BLaER1 treated with 17β-estradiol and CSF1 and Interleukin-3, amounts not matched to agents 10 nM and 100 nM (cell line): Measurements from ENCODE around the gene ATP11A.

Source experiments
- H3K27ac ChIP-seq, 11 experiments: shearing (Covaris generic); formaldehyde crosslinking; 2 replicates each; pipeline ENCODE4 v1.8.1; 2022
- H3K27me3 ChIP-seq, 11 experiments: shearing (Covaris generic); formaldehyde crosslinking; 2 replicates each; pipeline ENCODE4 v1.8.1; 2022
- H3K36me3 ChIP-seq, 11 experiments: shearing (Covaris generic); formaldehyde crosslinking; 2 replicates each; pipeline ENCODE4 v1.8.1; 2022
- H3K4me1 ChIP-seq, 10 experiments: shearing (Covaris generic); formaldehyde crosslinking; 2 replicates each; pipeline ENCODE4 v1.8.1; 2022
- H3K4me2 ChIP-seq, 11 experiments: shearing (Covaris generic); formaldehyde crosslinking; 2 replicates each; pipeline ENCODE4 v1.8.1; 2022
- H3K4me3 ChIP-seq, 10 experiments: shearing (Covaris generic); formaldehyde crosslinking; 2 replicates each; pipeline ENCODE4 v1.8.1; 2022
- H3K9ac ChIP-seq, 11 experiments: shearing (Covaris generic); formaldehyde crosslinking; 2 replicates each; pipeline ENCODE4 v1.8.1; 2022
- H3K9me3 ChIP-seq, 11 experiments: shearing (Covaris generic); formaldehyde crosslinking; replicated peaks in 1 of 11; 2 replicates each; pipeline ENCODE4 v1.8.1; 2022
- H4K20me1 ChIP-seq, 11 experiments: shearing (Covaris generic); formaldehyde crosslinking; 2 replicates each; pipeline ENCODE4 v1.8.1; 2022
- Cebpa-rat ChIP-seq, 11 experiments: shearing (Covaris generic); IDR thresholded peaks; 2 replicates each; pipeline ENCODE4 v1.8.1; 2022

Gene ATP11A

DNA sequence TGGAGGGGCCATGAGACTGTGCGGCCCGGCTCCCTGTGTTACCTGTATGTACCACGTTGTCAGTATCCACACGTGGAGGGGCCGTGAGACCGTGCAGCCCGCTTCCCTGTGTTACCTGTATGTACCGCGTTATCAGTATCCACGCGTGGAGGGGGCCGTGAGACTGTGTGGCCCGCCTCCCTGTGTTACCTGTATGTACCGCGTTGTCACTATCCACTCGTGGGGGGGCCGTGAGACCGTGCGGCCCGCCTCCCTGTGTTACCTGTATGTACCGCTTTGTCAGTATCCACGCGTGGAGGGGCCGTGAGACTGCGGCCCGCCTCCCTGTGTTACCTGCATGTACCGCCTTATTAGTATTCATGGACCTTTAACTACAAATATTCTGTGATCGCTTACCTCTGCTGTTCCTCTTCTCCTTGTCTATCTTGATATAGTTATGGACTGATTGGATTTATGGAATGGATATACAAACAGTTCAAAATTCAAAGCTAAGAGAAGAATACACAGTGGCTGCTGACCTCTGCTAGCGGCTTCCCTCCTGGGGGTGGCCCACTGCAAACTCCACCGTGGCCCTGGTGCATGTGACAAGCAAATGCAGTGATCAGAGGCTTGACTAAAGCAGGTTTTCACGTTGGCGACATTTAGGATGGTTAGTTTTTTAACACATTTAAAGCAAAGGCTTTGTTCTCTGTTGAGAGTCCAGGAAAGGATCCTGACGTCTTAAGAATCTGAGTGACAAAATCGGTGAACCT is 38.7 kb downstream of the ATP11A start:
- no peaks in the 10 kb centered on the region for H3K9me3 ChIP-seq
- no peak overlapping the region for H3K27ac ChIP-seq
- H3K4me1 ChIP-seq: peaks cover 22 to 51% (median 38%) of the 10 kb centered on the region in 10 experiments
- H4K20me1 ChIP-seq: peaks cover 97 to 100% (median 99%) of the 10 kb centered on the region in 11 experiments
- no peak overlapping the region for H3K4me2 ChIP-seq
- H3K9ac ChIP-seq: no peak overlapping the region
- no peak overlapping the region for H3K4me3 ChIP-seq
- no peak for TF ChIP-seq Cebpa-rat (IDR thresholded peaks at IDR 0.05)
- H3K36me3 ChIP-seq: peaks cover 0 to 49% (median 22%) of the 10 kb centered on the region in 11 experiments; a peak in 12 of 22 replicates
- H3K27me3 ChIP-seq: no peaks in the 10 kb centered on the region

GRCh38 chr13:112729408-112729807 is 39.6 kb downstream of the ATP11A start:
- H3K9ac ChIP-seq: no peak overlapping the region
- H3K4me3 ChIP-seq: no peak overlapping the region
- H3K9me3 ChIP-seq: no peaks in the 10 kb centered on the region
- H3K4me2 ChIP-seq: no peak overlapping the region
- peaks cover 18 to 43% (median 30%) of the 10 kb centered on the region in 10 experiments for H3K4me1 ChIP-seq
- TF ChIP-seq Cebpa-rat (IDR thresholded peaks at IDR 0.05): no peak
- no peak overlapping the region for H3K27ac ChIP-seq
- no peaks in the 10 kb centered on the region for H3K27me3 ChIP-seq
- H3K36me3 ChIP-seq: peaks cover 0 to 47% (median 22%) of the 10 kb centered on the region in 11 experiments; a peak in 12 of 22 replicates
- H4K20me1 ChIP-seq: peaks cover 99 to 100% (median 100%) of the 10 kb centered on the region in 11 experiments

GRCh38 chr13:112730157-112730671 is 40.4 kb downstream of the ATP11A start:
- Histone ChIP-seq H4K20me1 (peaks cover 99 to 100% (median 100%) of the 10 kb centered on the region in 11 experiments), H3K9ac (no peak overlapping the region), H3K27ac (no peak overlapping the region), H3K4me1 (peaks cover 10 to 35% (median 22%) of the 10 kb centered on the region in 10 experiments), H3K9me3 (no peaks in the 10 kb centered on the region), H3K4me2 (no peak overlapping the region), H3K27me3 (no peaks in the 10 kb centered on the region), H3K36me3 (peaks cover 0 to 50% (median 24%) of the 10 kb centered on the region in 11 experiments; a peak in 12 of 22 replicates), H3K4me3 (no peak overlapping the region)
- TF ChIP-seq Cebpa-rat (IDR thresholded peaks at IDR 0.05): no peak

DNA sequence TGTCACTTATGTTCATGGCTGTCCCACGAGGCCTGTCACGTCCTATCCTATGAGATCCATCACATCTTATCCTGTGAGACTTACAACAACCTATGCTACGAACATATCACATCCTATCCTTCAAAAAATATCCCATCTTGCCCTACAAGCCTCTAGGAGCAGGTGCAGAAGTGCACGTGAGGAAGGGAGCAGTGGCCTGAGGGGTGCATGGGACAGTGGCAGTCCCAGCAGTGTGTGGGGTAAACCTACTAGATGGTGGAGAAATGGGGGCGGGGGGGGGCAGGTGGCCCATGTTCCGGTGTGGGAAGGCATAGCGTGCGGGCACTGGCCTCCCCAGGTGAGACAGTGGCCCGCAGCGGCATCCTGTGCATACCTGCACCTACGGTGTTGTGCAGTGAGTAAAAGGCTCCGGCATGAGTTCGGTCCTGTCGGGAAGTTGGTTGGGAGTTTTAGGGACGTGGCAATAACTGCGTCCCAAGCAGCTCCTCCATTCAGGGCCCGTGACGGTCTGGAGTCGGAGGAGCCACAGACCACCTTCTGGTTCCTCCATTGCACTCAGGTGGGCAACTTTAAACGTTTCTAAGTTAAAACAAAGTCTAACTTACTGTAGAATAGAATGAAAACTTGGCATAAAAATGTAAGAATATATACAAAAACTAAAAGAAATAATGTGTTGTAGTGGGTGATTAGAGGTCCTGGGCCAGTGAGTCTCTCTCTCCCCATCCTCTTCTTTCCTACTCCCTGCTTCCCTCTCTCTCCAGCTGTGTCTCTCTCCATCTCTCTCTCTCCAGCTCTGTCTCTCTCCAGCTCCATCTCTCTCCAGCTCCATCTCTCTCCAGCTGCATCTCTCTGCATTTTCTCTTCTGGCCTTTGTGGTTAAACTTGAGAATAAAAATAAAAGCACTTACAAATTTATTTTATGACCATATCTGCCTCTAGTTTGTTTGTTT is 42.1 kb downstream of the ATP11A start:
- Histone ChIP-seq H4K20me1 (peaks cover 94 to 100% (median 100%) of the 10 kb centered on the region in 11 experiments), H3K4me1 (peaks cover 0 to 18% (median 8%) of the 10 kb centered on the region in 10 experiments; a peak in 10 of 20 replicates), H3K9ac (no peak overlapping the region), H3K27ac (no peak overlapping the region), H3K4me2 (no peak overlapping the region), H3K4me3 (no peak overlapping the region), H3K9me3 (no peaks in the 10 kb centered on the region), H3K27me3 (no peaks in the 10 kb centered on the region), H3K36me3 (peaks cover 0 to 64% (median 25%) of the 10 kb centered on the region in 11 experiments; a peak in 12 of 22 replicates)
- no peak for TF ChIP-seq Cebpa-rat (IDR thresholded peaks at IDR 0.05)

- Histone ChIP-seq H4K20me1 (peaks cover 93 to 100% (median 100%) of the 10 kb centered on the region in 11 experiments), H3K36me3 (peaks cover 0 to 67% (median 29%) of the 10 kb centered on the region in 11 experiments; a peak in 12 of 22 replicates), H3K9me3 (no peaks in the 10 kb centered on the region), H3K4me1 (peaks cover 0 to 17% (median 8%) of the 10 kb centered on the region in 10 experiments; a peak in 11 of 20 replicates), H3K27me3 (no peaks in the 10 kb centered on the region), H3K4me2 (no peak overlapping the region), H3K4me3 (no peak overlapping the region), H3K27ac (no peak overlapping the region), H3K9ac (no peak overlapping the region)
- TF ChIP-seq Cebpa-rat (IDR thresholded peaks at IDR 0.05): no peak
Measured at GRCh38 chr13:112732679-112733078, 42.8 kb downstream of the ATP11A start.

DNA sequence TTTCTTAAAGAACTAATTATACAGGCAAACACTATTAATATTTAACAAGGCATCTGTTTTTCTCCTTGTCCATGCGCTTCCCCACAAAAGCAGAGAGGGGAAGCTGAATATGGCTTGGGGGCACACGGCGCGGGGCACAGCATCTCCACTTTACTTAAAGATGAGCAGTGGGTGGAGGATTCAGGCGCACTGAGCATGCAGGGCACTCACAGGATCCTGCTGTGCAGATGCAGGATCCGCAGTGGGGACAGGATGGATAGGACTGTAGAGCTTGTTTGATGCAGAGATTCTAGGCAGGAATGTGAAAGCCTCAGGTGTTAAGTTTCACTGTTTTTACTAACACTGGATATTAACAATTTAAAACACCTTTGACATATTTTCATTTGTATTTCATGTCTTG is 43.3 kb downstream of the ATP11A start:
- H3K9me3 ChIP-seq: no peaks in the 10 kb centered on the region
- peaks cover 93 to 100% (median 100%) of the 10 kb centered on the region in 11 experiments for H4K20me1 ChIP-seq
- no peak overlapping the region for H3K4me3 ChIP-seq
- peaks cover 0 to 62% (median 25%) of the 10 kb centered on the region in 11 experiments; a peak in 12 of 22 replicates for H3K36me3 ChIP-seq
- no peaks in the 10 kb centered on the region for H3K27me3 ChIP-seq
- no peak overlapping the region for H3K9ac ChIP-seq
- H3K4me1 ChIP-seq: peaks cover 0 to 17% (median 9%) of the 10 kb centered on the region in 10 experiments; a peak in 11 of 20 replicates
- H3K27ac ChIP-seq: no peak overlapping the region
- no peak overlapping the region for H3K4me2 ChIP-seq
- TF ChIP-seq Cebpa-rat (IDR thresholded peaks at IDR 0.05): no peak

DNA sequence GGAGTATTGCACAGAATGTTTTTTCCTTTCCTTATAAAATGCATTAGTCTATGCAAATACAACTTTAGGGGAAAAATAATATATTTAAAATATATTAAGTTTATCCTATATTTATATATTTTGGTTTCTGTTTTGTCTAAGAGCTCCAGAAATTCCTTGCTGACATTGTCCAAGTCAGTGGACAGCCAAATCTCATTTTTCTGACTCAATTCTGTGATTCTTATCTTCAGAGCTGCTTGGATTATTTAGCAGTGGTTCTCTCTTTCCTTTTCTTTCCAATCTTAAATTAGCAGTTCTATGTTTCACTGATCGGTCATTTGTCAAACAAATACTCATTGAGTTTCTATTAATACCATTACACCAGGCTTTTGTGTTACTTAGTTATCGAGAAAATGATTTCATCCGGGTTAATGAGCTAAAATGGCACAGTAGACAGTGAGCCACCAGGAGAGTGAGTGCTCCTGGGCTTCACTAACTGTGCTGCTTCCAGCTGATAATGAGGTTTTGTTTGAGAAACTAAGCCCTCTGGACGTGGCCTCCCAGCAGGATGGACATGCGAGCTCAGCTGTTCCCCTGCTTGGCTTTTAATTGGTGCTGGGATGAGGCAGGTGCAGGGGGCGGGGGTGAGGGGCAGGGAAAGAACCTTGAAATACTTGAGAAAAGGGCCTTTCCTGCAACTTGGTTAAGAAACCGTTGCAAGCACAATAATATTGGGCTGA is 44.0 kb downstream of the ATP11A start:
- Histone ChIP-seq H3K27ac (no peak overlapping the region), H3K27me3 (no peaks in the 10 kb centered on the region), H3K4me3 (no peak overlapping the region), H3K4me2 (no peak overlapping the region), H4K20me1 (peaks cover 93 to 100% (median 99%) of the 10 kb centered on the region in 11 experiments), H3K4me1 (peaks cover 2 to 16% (median 9%) of the 10 kb centered on the region in 10 experiments; a peak in 15 of 20 replicates), H3K9me3 (no peaks in the 10 kb centered on the region), H3K36me3 (peaks cover 0 to 55% (median 20%) of the 10 kb centered on the region in 11 experiments; a peak in 11 of 22 replicates), H3K9ac (no peak overlapping the region)
- TF ChIP-seq Cebpa-rat (IDR thresholded peaks at IDR 0.05): no peak
